Activated CD4-positive, alpha-beta T cell treated with anti-CD3 and anti-CD28 coated beads for 36 hours (primary cell): ENCODE measurements around the gene TMEM60. TPM values are rescaled to one million over a fixed set of nuclear protein-coding genes. Genes with fewer than 3 reads are reported as not detected.
A peak's percentile ranks its signal among the peaks of the same experiment; 100 is the strongest.

Experiments
- ATAC-seq: fragments of 200-7000 bp; cut with Tn5 transposase; one replicate; pipeline ENCODE4 v1.10.0; 2021; ENCODE audit warnings: mild to moderate bottlenecking, moderate library complexity
- CTCF ChIA-PET: fragments of 350-600 bp; sonication (Branson Sonifier 250); formaldehyde crosslinking; loops from one replicate; lab custom pipeline; 2021; ENCODE audit warnings: antibody characterized with exemption; lab: Charles Lee
- POLR2A ChIA-PET: fragments of 350-600 bp; sonication (Branson Sonifier 250); formaldehyde crosslinking; loops from one replicate; lab custom pipeline; 2021; ENCODE audit warnings: antibody characterized with exemption, inconsistent platforms; lab: Charles Lee
- DNase-seq: peaks from one replicate; pipeline ENCODE4 v3.0.0-alpha.2; 2020
- H3K27ac Mint-ChIP-seq: one replicate; pipeline ENCODE4 v1.8.0; 2021; ENCODE audit warnings: mixed read lengths
- H3K27me3 Mint-ChIP-seq: one replicate; pipeline ENCODE4 v1.8.0; 2021; ENCODE audit warnings: mixed read lengths
- H3K36me3 Mint-ChIP-seq: one replicate; pipeline ENCODE4 v1.8.0; 2021; ENCODE audit warnings: low read depth, mixed read lengths
- H3K4me1 Mint-ChIP-seq: one replicate; pipeline ENCODE4 v1.8.0; 2021; ENCODE audit warnings: mixed read lengths
- H3K4me3 Mint-ChIP-seq: one replicate; pipeline ENCODE4 v1.8.0; 2021; ENCODE audit warnings: mild to moderate bottlenecking, moderate library complexity, mixed read lengths
- H3K9me3 Mint-ChIP-seq: one replicate; pipeline ENCODE4 v1.8.0; 2021; ENCODE audit warnings: low read depth, mixed read lengths
- intact Hi-C, 2 experiments: fragments of 100-400 bp; cut with DNase I in 1 of 2; cut with micrococcal nuclease in 1 of 2; formaldehyde crosslinking; loops; one replicate each; pipeline versions ENCODE4 v1.14.2 to v1.15.1; 2022 to 2024; cut with DNase I, micrococcal nuclease
- total RNA-seq, 2 experiments: library from RNA; stranded (reverse); gene quantifications; one replicate each; pipeline ENCODE4 v1.2.3, GENCODE V29; 2021

TMEM60 gene
- total RNA-seq, 2 experiments from 2014 or later = 7.9 to 10.1 TPM

GRCh38 chr7:77812290-77812685 is 14.1 kb upstream of the TMEM60 start:
- no peak for ATAC-seq
- Mint-ChIP-seq H3K9me3 (peaks cover 18% of the 10 kb centered on the region), H3K4me1 (peaks cover 38% of the 10 kb centered on the region), H3K27me3 (no peaks in the 10 kb centered on the region), H3K36me3 (peaks cover 31% of the 10 kb centered on the region), H3K4me3 (no peak overlapping the region), H3K27ac (no peak overlapping the region)
- ChIA-PET CTCF (interaction anchor here (1.0 kb wide), 2 partner anchors 16 to 65 kb away, joined by 3 read pairs; no protein-coding TSS in a partner anchor), POLR2A (no interaction called here)
- intact Hi-C loops = no loop called here
- DNase-seq = no peak

GRCh38 chr7:77811516-77812289 is 13.5 kb upstream of the TMEM60 start:
- ATAC-seq (no peak), DNase-seq (no peak)
- no peak overlapping the region for H3K4me3 Mint-ChIP-seq
- H3K27ac Mint-ChIP-seq = peak overlapping the region; percentile 53
- ChIA-PET CTCF (interaction anchor here (1.0 to 1.2 kb wide), 4 partner anchors 10 to 65 kb away, joined by 3 to 4 read pairs (median 3); no protein-coding TSS in a partner anchor), POLR2A (no interaction called here)
- H3K36me3 Mint-ChIP-seq = peaks cover 29% of the 10 kb centered on the region
- peaks cover 19% of the 10 kb centered on the region for H3K9me3 Mint-ChIP-seq
- no peaks in the 10 kb centered on the region for H3K27me3 Mint-ChIP-seq
- intact Hi-C loops = no loop called here
- peaks cover 35% of the 10 kb centered on the region for H3K4me1 Mint-ChIP-seq

- no peaks in the 10 kb centered on the region for H3K27me3 Mint-ChIP-seq
- H3K36me3 Mint-ChIP-seq = peaks cover 42% of the 10 kb centered on the region
- DNase-seq (no peak), ATAC-seq (no peak)
- peaks cover 29% of the 10 kb centered on the region for H3K9me3 Mint-ChIP-seq
- intact Hi-C loops = no loop called here
- ChIA-PET CTCF (no interaction called here), POLR2A (no interaction called here)
- no peak overlapping the region for H3K4me3 Mint-ChIP-seq
- peaks cover 48% of the 10 kb centered on the region for H3K4me1 Mint-ChIP-seq
- peak overlapping the region; percentile 29 for H3K27ac Mint-ChIP-seq
Measured at GRCh38 chr7:77808517-77808916, 10.3 kb upstream of the TMEM60 start.

- no peak overlapping the region for H3K4me3 Mint-ChIP-seq
- DNase-seq (no peak), ATAC-seq (no peak)
- H3K4me1 Mint-ChIP-seq = peaks cover 51% of the 10 kb centered on the region
- no peaks in the 10 kb centered on the region for H3K27me3 Mint-ChIP-seq
- H3K9me3 Mint-ChIP-seq = peaks cover 29% of the 10 kb centered on the region
- peaks cover 42% of the 10 kb centered on the region for H3K36me3 Mint-ChIP-seq
- H3K27ac Mint-ChIP-seq = no peak overlapping the region
- CTCF ChIA-PET = no interaction called here
- intact Hi-C loops = no loop called here
- POLR2A ChIA-PET = no interaction called here
Measured at GRCh38 chr7:77806425-77806824, 8.2 kb upstream of the TMEM60 start.

- Mint-ChIP-seq H3K27me3 (no peaks in the 10 kb centered on the region), H3K4me3 (no peak overlapping the region), H3K9me3 (peaks cover 23% of the 10 kb centered on the region), H3K27ac (peak overlapping the region; percentile 77), H3K4me1 (peaks cover 59% of the 10 kb centered on the region), H3K36me3 (peaks cover 29% of the 10 kb centered on the region)
- ATAC-seq = no peak
- CTCF ChIA-PET = interaction anchor here (0.5 to 0.9 kb wide), 5 partner anchors 11 to 380 kb away, joined by 3 to 5 read pairs (median 3); no protein-coding TSS in a partner anchor
- no peak for DNase-seq
- POLR2A ChIA-PET = no interaction called here
- intact Hi-C loops = loop anchor here (2.0 to 5.0 kb wide), 2 partner anchors 28 to 100 kb away; no protein-coding TSS in a partner anchor
Measured at GRCh38 chr7:77802557-77803405, 4.5 kb upstream of the TMEM60 start.

- Mint-ChIP-seq H3K4me3 (peak overlapping the region; percentile 83), H3K27me3 (no peaks in the 10 kb centered on the region), H3K36me3 (peaks cover 12% of the 10 kb centered on the region), H3K27ac (peak overlapping the region; percentile 33), H3K4me1 (peaks cover 75% of the 10 kb centered on the region), H3K9me3 (peaks cover 7% of the 10 kb centered on the region)
- DNase-seq = no peak
- CTCF ChIA-PET = interaction anchor here (1.0 kb wide), 1 partner anchor 21 kb away, joined by 3 read pairs; no protein-coding TSS in a partner anchor
- intact Hi-C loops = loop anchor here in 1 of 2 experiments (5.0 kb wide), 1 partner anchor 102 kb away; no protein-coding TSS in a partner anchor
- no peak for ATAC-seq
- POLR2A ChIA-PET = no interaction called here
Measured at GRCh38 chr7:77800730-77801129, 2.5 kb upstream of the TMEM60 start.

- Mint-ChIP-seq H3K27me3 (no peaks in the 10 kb centered on the region), H3K36me3 (peaks cover 10% of the 10 kb centered on the region), H3K27ac (peak overlapping the region; percentile 94), H3K4me1 (peaks cover 71% of the 10 kb centered on the region), H3K4me3 (peak overlapping the region; percentile 83), H3K9me3 (peaks cover 2% of the 10 kb centered on the region)
- POLR2A ChIA-PET = no interaction called here
- DNase-seq (peak; percentile 25), ATAC-seq (no peak)
- CTCF ChIA-PET = interaction anchor here (2.2 kb wide), 1 partner anchor 31 kb away, joined by 7 read pairs; no protein-coding TSS in a partner anchor
- intact Hi-C loops = loop anchor here in 1 of 2 experiments (5.0 kb wide), 1 partner anchor 102 kb away; no protein-coding TSS in a partner anchor
Measured at GRCh38 chr7:77800158-77800557, 1.9 kb upstream of the TMEM60 start.

- Mint-ChIP-seq H3K36me3 (peaks cover 11% of the 10 kb centered on the region), H3K4me1 (peaks cover 68% of the 10 kb centered on the region), H3K4me3 (peak overlapping the region; percentile 83), H3K27ac (peak overlapping the region; percentile 94), H3K27me3 (no peaks in the 10 kb centered on the region), H3K9me3 (no peaks in the 10 kb centered on the region)
- ChIA-PET POLR2A (interaction anchor here (1.0 to 1.2 kb wide), 2 partner anchors 78 to 103 kb away, joined by 3 to 4 read pairs; no protein-coding TSS in a partner anchor), CTCF (interaction anchor here (0.7 to 2.2 kb wide), 9 partner anchors 12 to 325 kb away, joined by 3 to 7 read pairs (median 4); no protein-coding TSS in a partner anchor)
- ATAC-seq (no peak), DNase-seq (peak; percentile 43)
- intact Hi-C loops = loop anchor here (2.0 to 5.0 kb wide), 6 partner anchors 103 to 1407 kb away; partner anchors contain the start of gene PTPN12 (in 1 of the 2)
Measured at GRCh38 chr7:77799078-77799964, 1.1 kb upstream of the TMEM60 start.

- H3K27me3 Mint-ChIP-seq = no peaks in the 10 kb centered on the region
- peak overlapping the region; percentile 94 for H3K27ac Mint-ChIP-seq
- DNase-seq (no peak), ATAC-seq (peak; percentile 35)
- ChIA-PET POLR2A (interaction anchor here (0.5 to 1.2 kb wide), 3 partner anchors 77 to 102 kb away, joined by 3 to 4 read pairs (median 3); no protein-coding TSS in a partner anchor), CTCF (interaction anchor here (0.5 to 2.2 kb wide), 8 partner anchors 13 to 382 kb away, joined by 3 to 7 read pairs (median 4); partner anchors contain the start of gene GSAP)
- peak overlapping the region; percentile 83 for H3K4me3 Mint-ChIP-seq
- H3K4me1 Mint-ChIP-seq = peaks cover 61% of the 10 kb centered on the region
- no peaks in the 10 kb centered on the region for H3K9me3 Mint-ChIP-seq
- intact Hi-C loops = loop anchor here (1.0 to 5.0 kb wide), 9 partner anchors 33 to 1406 kb away; partner anchors contain the start of genes RSBN1L (in 2 of the 2) and PTPN12 (in 1 of the 2)
- peaks cover 17% of the 10 kb centered on the region for H3K36me3 Mint-ChIP-seq
Measured at GRCh38 chr7:77797734-77798393, 370 bp downstream of the TMEM60 start.
